Choroid plexus epithelial cell (primary cell): ENCODE results near the gene MRTFA.
A peak's percentile ranks its signal among the peaks of the same experiment; 100 is the strongest.

Source experiments
- DNase-seq: peaks from one replicate; pipeline ENCODE4 v3.0.0-alpha.2; 2010; ENCODE audit warnings: low read depth
- H3K4me3 ChIP-seq: 2 replicates; pipeline ENCODE4 v1.5.1; 2011; ENCODE audit warnings: low read depth, mild to moderate bottlenecking, control low read depth, low read length, moderate library complexity
- CTCF ChIP-seq: conservative IDR thresholded peaks from 2 replicates; pipeline ENCODE4 v1.5.1; 2011; ENCODE audit warnings: low read depth, mild to moderate bottlenecking, control low read depth, inconsistent platforms, low read length, moderate library complexity

The MRTFA gene

GRCh38 chr22:40645579-40646197, 9.2 kb upstream of the MRTFA start:
- no peak for DNase-seq
- no peak for TF ChIP-seq CTCF
- H3K4me3 ChIP-seq, result no peak overlapping the region

- TF ChIP-seq CTCF, result no peak
- H3K4me3 ChIP-seq, result no peak overlapping the region
- no peak for DNase-seq
Observed at GRCh38 chr22:40642316-40642715, 5.8 kb upstream of the MRTFA start.

- TF ChIP-seq CTCF, result no peak
Observed at GRCh38 chr22:40641269-40641668, 4.8 kb upstream of the MRTFA start.

GRCh38 chr22:40638261-40638660, 1.7 kb upstream of the MRTFA start:
- DNase-seq, result no peak
- H3K4me3 ChIP-seq, result no peak overlapping the region
- TF ChIP-seq CTCF, result no peak

More at GRCh38 chr22:40641269-40641668, 4.8 kb upstream of the MRTFA start:
- no peak for DNase-seq
- no peak overlapping the region for H3K4me3 ChIP-seq

GRCh38 chr22:40637183-40638150, 948 bp upstream of the MRTFA start:
- H3K4me3 ChIP-seq, result peak overlapping the region; percentile 82
- DNase-seq, result no peak
- TF ChIP-seq CTCF, result no peak

- no peak for TF ChIP-seq CTCF
- peak overlapping the region; percentile 96 for H3K4me3 ChIP-seq
- no peak for DNase-seq
Observed at GRCh38 chr22:40635940-40636379, 559 bp downstream of the MRTFA start.
